ENCODE data around the gene MEPCE. TPM values are rescaled to one million over a fixed set of nuclear protein-coding genes. Genes with fewer than 3 reads are reported as not detected.

Gene MEPCE
- total RNA-seq, 1 donor from 2014 or later, result 38.5 TPM

DNA sequence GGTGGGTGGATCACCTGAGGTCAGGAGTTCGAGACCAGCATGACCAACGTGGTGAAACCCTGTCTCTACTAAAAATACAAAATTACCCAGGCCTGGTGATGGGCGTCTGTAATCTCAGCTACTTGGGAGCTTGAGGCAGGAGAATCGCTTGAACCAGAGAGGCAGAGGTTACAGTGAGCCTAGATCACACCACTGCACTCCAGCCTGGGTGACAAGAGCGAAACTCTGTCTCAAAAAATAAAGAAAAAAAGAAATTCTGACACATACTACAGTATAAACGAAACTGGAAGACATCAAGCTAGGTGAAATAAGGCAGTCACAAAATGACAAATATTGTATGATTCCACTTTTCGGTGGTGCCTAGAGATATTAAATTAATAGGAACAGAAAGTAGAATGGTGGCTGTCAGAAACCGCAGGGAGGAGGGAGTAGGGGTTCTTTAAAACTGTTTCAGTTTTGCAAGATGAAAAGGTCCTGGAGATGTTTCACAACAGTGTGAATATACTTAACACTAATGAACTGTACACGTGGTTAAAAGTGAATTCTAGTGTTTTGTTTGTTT, 33.1 kb upstream of the MEPCE start:
- H3K36me3 Mint-ChIP-seq, result no peaks in the 10 kb centered on the region
- no peak overlapping the region for H3K27ac Mint-ChIP-seq
- H3K9me3 Mint-ChIP-seq, result no peaks in the 10 kb centered on the region
- TF ChIP-seq CTCF (IDR thresholded peaks at IDR 0.05; ENCODE audit: unreplicated experiment), result no peak
- H3K27me3 Mint-ChIP-seq (ENCODE audit: low read depth), result peaks cover 17% of the 10 kb centered on the region
- DNase-seq (ENCODE audit: low spot score in 2 of 2, unreplicated experiment in 2 of 2), result no peak
- H3K4me3 Mint-ChIP-seq, result no peak overlapping the region
- H3K4me1 Mint-ChIP-seq, result peaks cover 2% of the 10 kb centered on the region

DNA sequence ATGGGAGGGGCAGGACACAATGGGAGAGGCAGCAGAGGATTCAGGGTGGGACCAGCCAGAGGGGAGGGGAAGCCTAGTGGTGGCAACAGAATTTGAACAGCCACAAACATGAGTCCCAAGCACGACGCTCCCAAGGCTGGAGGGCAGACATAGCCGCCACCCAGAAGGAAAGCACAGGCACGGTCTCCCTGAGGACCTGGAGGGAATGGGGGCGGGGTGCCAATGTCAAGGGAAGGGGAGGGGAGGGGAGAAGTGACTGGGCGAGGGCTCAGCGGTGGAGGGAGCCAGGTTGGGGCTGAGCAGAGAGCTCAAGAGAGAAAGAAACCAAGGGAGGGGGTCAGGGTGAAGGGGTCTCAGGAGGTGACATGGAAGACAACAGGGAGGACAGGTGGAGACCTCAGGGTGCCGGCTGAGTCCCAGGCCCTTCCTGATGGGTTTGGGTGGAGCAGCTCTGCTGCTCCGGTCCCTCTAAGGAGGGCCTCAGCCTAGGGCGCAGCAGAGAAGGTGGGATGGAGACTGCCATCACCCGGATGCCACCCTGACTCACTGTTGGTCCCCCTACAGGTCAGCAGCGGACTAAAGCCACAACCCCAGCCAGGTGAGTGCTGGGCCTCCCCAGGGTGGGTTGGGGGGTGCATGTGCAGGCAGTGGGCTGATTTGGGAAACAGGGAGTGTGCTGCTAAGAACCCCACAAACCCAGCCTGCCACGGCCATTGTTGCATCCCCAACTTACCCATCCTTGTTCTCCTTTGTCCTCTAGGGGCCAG, 32.1 kb upstream of the MEPCE start:
- Mint-ChIP-seq H3K27ac (no peak overlapping the region), H3K4me3 (no peak overlapping the region), H3K27me3 (ENCODE audit: low read depth) (peaks cover 17% of the 10 kb centered on the region), H3K9me3 (no peaks in the 10 kb centered on the region), H3K4me1 (peaks cover 2% of the 10 kb centered on the region), H3K36me3 (no peaks in the 10 kb centered on the region)
- DNase-seq (ENCODE audit: low spot score in 2 of 2, unreplicated experiment in 2 of 2), result no peak
- no peak for TF ChIP-seq CTCF (IDR thresholded peaks at IDR 0.05; ENCODE audit: unreplicated experiment)

DNA sequence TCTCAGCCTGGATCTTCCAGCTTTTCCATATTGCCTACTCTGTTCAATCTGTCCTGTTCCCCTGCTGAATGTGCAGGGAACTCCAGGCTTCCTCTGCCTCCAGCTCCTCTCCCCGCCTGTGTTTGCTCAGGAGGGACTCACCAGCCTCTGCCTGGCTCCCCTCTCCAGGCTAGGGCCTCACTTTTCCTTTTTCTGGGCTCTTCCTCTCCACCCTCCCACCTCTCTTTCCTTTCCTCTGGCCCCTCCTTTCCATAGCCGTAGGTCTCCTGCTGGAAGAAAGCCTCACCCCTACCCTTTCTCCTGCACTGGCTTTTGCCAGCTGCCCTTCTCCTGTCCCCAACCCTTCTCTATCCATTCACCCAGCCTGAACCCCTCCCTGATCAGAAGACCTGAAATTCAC, 31.4 kb upstream of the MEPCE start:
- no peak overlapping the region for H3K27ac Mint-ChIP-seq
- H3K4me1 Mint-ChIP-seq, result peaks cover 2% of the 10 kb centered on the region
- H3K36me3 Mint-ChIP-seq, result no peaks in the 10 kb centered on the region
- no peak for DNase-seq (ENCODE audit: low spot score in 2 of 2, unreplicated experiment in 2 of 2)
- peaks cover 16% of the 10 kb centered on the region for H3K27me3 Mint-ChIP-seq (ENCODE audit: low read depth)
- H3K9me3 Mint-ChIP-seq, result no peaks in the 10 kb centered on the region
- H3K4me3 Mint-ChIP-seq, result no peak overlapping the region
- no peak for TF ChIP-seq CTCF (IDR thresholded peaks at IDR 0.05; ENCODE audit: unreplicated experiment)

GRCh38 chr7:100400041-100400440, 29.6 kb upstream of the MEPCE start:
- no peak for DNase-seq (ENCODE audit: low spot score in 2 of 2, unreplicated experiment in 2 of 2)
- Mint-ChIP-seq H3K27me3 (ENCODE audit: low read depth) (peaks cover 19% of the 10 kb centered on the region), H3K36me3 (no peaks in the 10 kb centered on the region), H3K4me3 (no peak overlapping the region), H3K4me1 (peaks cover 2% of the 10 kb centered on the region), H3K9me3 (no peaks in the 10 kb centered on the region), H3K27ac (no peak overlapping the region)
- TF ChIP-seq CTCF (IDR thresholded peaks at IDR 0.05; ENCODE audit: unreplicated experiment), result no peak

GRCh38 chr7:100400656-100401055, 29.0 kb upstream of the MEPCE start:
- Mint-ChIP-seq H3K4me3 (no peak overlapping the region), H3K27ac (no peak overlapping the region), H3K27me3 (ENCODE audit: low read depth) (peaks cover 21% of the 10 kb centered on the region), H3K9me3 (no peaks in the 10 kb centered on the region), H3K36me3 (no peaks in the 10 kb centered on the region), H3K4me1 (peaks cover 2% of the 10 kb centered on the region)
- TF ChIP-seq CTCF (IDR thresholded peaks at IDR 0.05; ENCODE audit: unreplicated experiment), result no peak
- no peak for DNase-seq (ENCODE audit: low spot score in 2 of 2, unreplicated experiment in 2 of 2)

All from mesothelial cell of epicardium (in vitro differentiated cells).